ENCODE data around the gene RPS26. TPM values are rescaled to one million over a fixed set of nuclear protein-coding genes. Genes with fewer than 3 reads are reported as not detected.
A peak's percentile ranks its signal among the peaks of the same experiment; 100 is the strongest.

The RPS26 gene
- total RNA-seq, 1 donor from 2014 or later, result 15.8 TPM

DNA sequence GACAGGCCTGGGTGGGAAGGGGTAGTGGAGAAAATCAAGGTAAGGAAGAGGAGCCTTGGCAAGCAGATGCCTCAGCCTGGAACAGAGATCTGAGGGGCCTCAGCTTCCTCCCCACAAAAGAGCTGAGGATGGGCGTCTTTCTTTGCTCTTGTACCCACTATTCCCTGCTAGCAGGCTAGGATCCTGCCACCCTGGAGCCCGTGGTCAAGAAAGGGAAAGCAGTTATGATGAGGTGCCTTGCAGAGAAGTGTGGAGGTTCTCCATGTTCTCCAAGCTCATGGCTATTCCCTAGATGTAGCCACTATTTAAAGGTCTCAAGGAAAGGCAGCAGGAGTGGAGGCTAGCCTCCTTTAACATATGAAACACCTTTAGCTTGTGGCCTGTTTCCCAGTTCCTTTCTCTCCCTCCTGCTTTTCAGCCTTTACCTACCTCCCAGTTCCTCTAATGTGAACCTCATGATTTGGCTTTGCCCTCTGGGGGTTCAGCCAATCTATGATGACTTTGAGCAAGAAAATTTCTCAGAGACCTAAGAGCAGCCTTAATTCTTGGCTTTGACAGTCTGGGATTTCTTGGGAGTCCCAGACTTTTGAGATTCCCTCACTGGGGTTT, 19.7 kb upstream of the RPS26 start:
- H3K9me3 Mint-ChIP-seq (ENCODE audit: low read depth), result no peaks in the 10 kb centered on the region
- H3K4me1 Mint-ChIP-seq (ENCODE audit: low read depth), result peaks cover 17% of the 10 kb centered on the region
- H3K4me3 Mint-ChIP-seq (ENCODE audit: unreplicated experiment), result peak overlapping the region; percentile 69
- H3K27ac Mint-ChIP-seq (ENCODE audit: unreplicated experiment), result no peak overlapping the region
- no peak for DNase-seq (ENCODE audit: low spot score)
- peaks cover 4% of the 10 kb centered on the region for H3K36me3 Mint-ChIP-seq (ENCODE audit: low read depth)
- TF ChIP-seq, protein P1, sequence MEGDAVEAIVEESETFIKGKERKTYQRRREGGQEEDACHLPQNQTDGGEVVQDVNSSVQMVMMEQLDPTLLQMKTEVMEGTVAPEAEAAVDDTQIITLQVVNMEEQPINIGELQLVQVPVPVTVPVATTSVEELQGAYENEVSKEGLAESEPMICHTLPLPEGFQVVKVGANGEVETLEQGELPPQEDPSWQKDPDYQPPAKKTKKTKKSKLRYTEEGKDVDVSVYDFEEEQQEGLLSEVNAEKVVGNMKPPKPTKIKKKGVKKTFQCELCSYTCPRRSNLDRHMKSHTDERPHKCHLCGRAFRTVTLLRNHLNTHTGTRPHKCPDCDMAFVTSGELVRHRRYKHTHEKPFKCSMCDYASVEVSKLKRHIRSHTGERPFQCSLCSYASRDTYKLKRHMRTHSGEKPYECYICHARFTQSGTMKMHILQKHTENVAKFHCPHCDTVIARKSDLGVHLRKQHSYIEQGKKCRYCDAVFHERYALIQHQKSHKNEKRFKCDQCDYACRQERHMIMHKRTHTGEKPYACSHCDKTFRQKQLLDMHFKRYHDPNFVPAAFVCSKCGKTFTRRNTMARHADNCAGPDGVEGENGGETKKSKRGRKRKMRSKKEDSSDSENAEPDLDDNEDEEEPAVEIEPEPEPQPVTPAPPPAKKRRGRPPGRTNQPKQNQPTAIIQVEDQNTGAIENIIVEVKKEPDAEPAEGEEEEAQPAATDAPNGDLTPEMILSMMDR (IDR thresholded peaks at IDR 0.05), result no peak
- H3K27me3 Mint-ChIP-seq (ENCODE audit: low read depth), result no peaks in the 10 kb centered on the region

DNA sequence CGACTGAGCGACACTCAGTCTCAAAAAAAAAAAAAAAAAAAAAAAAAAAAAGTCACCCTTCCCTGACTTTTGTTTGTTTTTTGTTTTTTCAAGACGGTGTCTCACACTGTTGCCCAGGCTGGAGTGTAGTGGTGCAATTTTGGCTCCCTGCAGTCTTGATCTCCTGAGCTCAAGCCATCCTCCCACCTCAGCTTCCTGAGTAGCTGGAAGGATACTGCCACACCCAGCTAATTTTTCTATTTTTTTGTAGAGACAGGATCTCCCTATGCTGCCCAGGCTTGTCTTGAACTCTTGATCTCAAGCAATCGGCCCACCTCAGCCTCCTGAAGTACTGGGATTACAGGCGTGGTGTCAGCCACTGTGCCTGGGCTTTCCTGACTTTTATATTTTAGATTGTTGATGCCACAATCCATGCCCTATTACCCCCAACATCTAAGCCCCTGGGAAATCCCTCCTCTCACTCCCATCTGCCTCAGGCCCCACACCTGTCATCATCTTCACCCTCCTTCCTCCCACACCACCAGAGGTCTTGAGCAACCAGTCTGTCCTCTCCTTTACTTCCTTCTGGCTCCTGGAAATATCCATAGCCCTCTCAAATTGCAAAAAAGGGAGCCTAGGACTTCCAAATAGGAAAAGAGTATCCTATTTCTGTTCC, 13.1 kb upstream of the RPS26 start:
- no peaks in the 10 kb centered on the region for H3K9me3 Mint-ChIP-seq (ENCODE audit: low read depth)
- H3K36me3 Mint-ChIP-seq (ENCODE audit: low read depth), result peaks cover 17% of the 10 kb centered on the region
- no peak for DNase-seq (ENCODE audit: low spot score)
- no peak overlapping the region for H3K4me3 Mint-ChIP-seq (ENCODE audit: unreplicated experiment)
- H3K27me3 Mint-ChIP-seq (ENCODE audit: low read depth), result no peaks in the 10 kb centered on the region
- H3K27ac Mint-ChIP-seq (ENCODE audit: unreplicated experiment), result peak overlapping the region; percentile 62
- H3K4me1 Mint-ChIP-seq (ENCODE audit: low read depth), result peaks cover 9% of the 10 kb centered on the region
- TF ChIP-seq, protein P1 (IDR thresholded peaks at IDR 0.05), result no peak

DNA sequence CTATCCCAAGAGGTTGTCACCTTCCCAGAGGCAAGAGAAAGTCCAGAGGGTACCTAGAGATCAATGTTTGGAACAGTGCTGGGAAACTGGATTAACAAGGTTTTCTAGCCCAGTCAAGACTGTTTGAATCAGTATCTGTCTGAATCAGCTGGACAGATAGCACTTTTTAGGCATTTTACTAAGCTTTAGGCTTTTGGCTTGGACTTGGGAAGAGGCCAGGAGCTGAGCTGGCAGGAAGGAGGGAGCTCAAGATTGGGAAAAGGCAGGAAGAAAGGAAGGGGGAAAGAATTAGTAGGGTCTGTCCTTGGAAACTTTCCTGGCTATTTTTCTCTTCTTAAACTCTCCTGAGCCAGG, 12.6 kb upstream of the RPS26 start:
- H3K36me3 Mint-ChIP-seq (ENCODE audit: low read depth), result peaks cover 17% of the 10 kb centered on the region
- H3K9me3 Mint-ChIP-seq (ENCODE audit: low read depth), result no peaks in the 10 kb centered on the region
- H3K4me1 Mint-ChIP-seq (ENCODE audit: low read depth), result peaks cover 9% of the 10 kb centered on the region
- H3K27ac Mint-ChIP-seq (ENCODE audit: unreplicated experiment), result peak overlapping the region; percentile 62
- no peaks in the 10 kb centered on the region for H3K27me3 Mint-ChIP-seq (ENCODE audit: low read depth)
- H3K4me3 Mint-ChIP-seq (ENCODE audit: unreplicated experiment), result no peak overlapping the region
- TF ChIP-seq, protein P1 (IDR thresholded peaks at IDR 0.05), result no peak
- no peak for DNase-seq (ENCODE audit: low spot score)

DNA sequence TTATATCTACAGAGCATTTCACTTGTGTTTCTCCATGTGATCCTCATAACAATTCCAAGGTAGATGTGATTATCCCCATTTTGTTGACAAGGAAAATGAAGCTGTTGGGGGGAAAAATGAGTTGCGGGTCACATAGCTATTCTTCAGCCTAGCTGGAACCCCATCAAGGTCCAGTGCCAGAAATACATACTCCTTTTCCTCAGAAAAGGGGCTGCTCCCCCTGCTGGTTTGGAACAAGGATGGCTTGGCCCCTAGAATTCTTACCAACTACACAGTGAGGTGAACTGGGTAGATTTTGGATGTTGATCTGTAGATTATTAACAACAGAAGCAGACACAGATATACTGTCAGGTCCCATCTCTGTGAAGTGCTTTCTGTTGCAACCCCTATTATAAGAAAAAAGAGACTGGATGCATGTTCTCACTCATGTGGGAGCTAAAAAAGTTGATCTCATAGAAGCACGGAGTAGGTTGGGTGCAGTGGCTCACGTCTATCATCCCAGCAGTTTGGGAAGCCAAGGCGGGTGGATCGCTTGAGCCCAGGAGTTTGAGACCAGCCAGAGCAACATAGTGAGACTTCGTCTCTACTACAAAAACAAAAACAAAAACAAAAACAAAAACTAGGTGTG, 11.9 kb upstream of the RPS26 start:
- no peaks in the 10 kb centered on the region for H3K27me3 Mint-ChIP-seq (ENCODE audit: low read depth)
- H3K4me3 Mint-ChIP-seq (ENCODE audit: unreplicated experiment), result no peak overlapping the region
- H3K36me3 Mint-ChIP-seq (ENCODE audit: low read depth), result peaks cover 19% of the 10 kb centered on the region
- H3K9me3 Mint-ChIP-seq (ENCODE audit: low read depth), result no peaks in the 10 kb centered on the region
- no peak for DNase-seq (ENCODE audit: low spot score)
- TF ChIP-seq, protein P1 (IDR thresholded peaks at IDR 0.05), result peak; percentile 85
- peak overlapping the region; percentile 37 for H3K27ac Mint-ChIP-seq (ENCODE audit: unreplicated experiment)
- H3K4me1 Mint-ChIP-seq (ENCODE audit: low read depth), result peaks cover 9% of the 10 kb centered on the region

DNA sequence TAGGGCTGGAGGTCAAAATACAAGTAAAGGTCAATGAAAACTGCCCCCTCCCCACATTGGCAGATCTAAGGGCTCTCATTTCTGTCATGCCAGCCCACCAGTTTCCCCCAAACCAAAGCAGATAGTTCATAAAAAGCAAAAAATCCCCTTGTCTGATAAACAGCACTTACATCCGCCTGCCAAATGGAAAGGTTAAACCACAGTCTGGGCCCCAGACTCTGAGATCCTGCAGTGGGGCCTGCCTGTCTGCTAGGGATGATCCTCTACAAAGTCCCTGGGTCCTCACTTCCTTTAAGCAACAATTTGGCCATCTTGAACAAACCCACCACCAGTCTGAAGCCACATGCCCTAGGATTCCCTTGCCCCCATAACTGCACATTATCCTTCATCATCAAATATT, 9.7 kb upstream of the RPS26 start:
- Mint-ChIP-seq H3K9me3 (ENCODE audit: low read depth) (no peaks in the 10 kb centered on the region), H3K27ac (ENCODE audit: unreplicated experiment) (no peak overlapping the region), H3K4me1 (ENCODE audit: low read depth) (peaks cover 9% of the 10 kb centered on the region), H3K36me3 (ENCODE audit: low read depth) (peaks cover 23% of the 10 kb centered on the region), H3K27me3 (ENCODE audit: low read depth) (no peaks in the 10 kb centered on the region), H3K4me3 (ENCODE audit: unreplicated experiment) (no peak overlapping the region)
- no peak for DNase-seq (ENCODE audit: low spot score)
- TF ChIP-seq, protein P1 (IDR thresholded peaks at IDR 0.05), result no peak

Data from chondrocyte (in vitro differentiated cells).